ELR (cell line): ENCODE measurements around the gene GGTA1.

Experiments used
- DNase-seq: peaks from one replicate; pipeline ENCODE4 v3.0.0-alpha.2; 2015; ENCODE audit warnings: low read depth

Gene GGTA1

GRCh38 chr9:121499177-121499426, 542 bp downstream of the GGTA1 start:
- DNase-seq: no peak

- peak; percentile 53 for DNase-seq
These were observed 1.0 kb downstream of the GGTA1 start for GRCh38 chr9:121498487-121499176.

- DNase-seq: peak; percentile 84
These were observed 1.5 kb downstream of the GGTA1 start for GRCh38 chr9:121498150-121498486.

GRCh38 chr9:121495976-121496375, 3.7 kb downstream of the GGTA1 start:
- DNase-seq: no peak

GRCh38 chr9:121494192-121494591, 5.5 kb downstream of the GGTA1 start:
- DNase-seq: no peak

GRCh38 chr9:121491111-121491510, 8.5 kb downstream of the GGTA1 start:
- DNase-seq: no peak

GRCh38 chr9:121489344-121489743, 10.3 kb downstream of the GGTA1 start:
- DNase-seq: no peak

GRCh38 chr9:121486043-121486442, 13.6 kb downstream of the GGTA1 start:
- no peak for DNase-seq

GRCh38 chr9:121485623-121486022, 14.0 kb downstream of the GGTA1 start:
- no peak for DNase-seq

GRCh38 chr9:121484651-121485446, 14.8 kb downstream of the GGTA1 start:
- no peak for DNase-seq

- no peak for DNase-seq
These were observed 16.1 kb downstream of the GGTA1 start for GRCh38 chr9:121483473-121484031.

GRCh38 chr9:121483049-121483448, 16.6 kb downstream of the GGTA1 start:
- peak; percentile 14 for DNase-seq

- no peak for DNase-seq
These were observed 20.6 kb downstream of the GGTA1 start for GRCh38 chr9:121478816-121479676.

- DNase-seq: no peak
These were observed 23.5 kb downstream of the GGTA1 start for GRCh38 chr9:121476156-121476555.

- no peak for DNase-seq
These were observed 25.3 kb downstream of the GGTA1 start for GRCh38 chr9:121474231-121474947.

GRCh38 chr9:121473229-121473628, 26.4 kb downstream of the GGTA1 start:
- DNase-seq: no peak

GRCh38 chr9:121472446-121472845, 27.2 kb downstream of the GGTA1 start:
- DNase-seq: no peak

- DNase-seq: no peak
These were observed 33.5 kb downstream of the GGTA1 start for GRCh38 chr9:121466142-121466541.

- DNase-seq: no peak
These were observed 34.7 kb downstream of the GGTA1 start for GRCh38 chr9:121464968-121465367.

GRCh38 chr9:121463026-121463807, 36.4 kb downstream of the GGTA1 start:
- DNase-seq: peak; percentile 36

- DNase-seq: no peak
These were observed 40.1 kb downstream of the GGTA1 start for GRCh38 chr9:121459513-121459912.
